Inferior parietal cortex (tissue), 1 donor: ENCODE data around the gene CENPP.
A peak's percentile ranks its signal among the peaks of the same experiment; 100 is the strongest.

ENCODE experiments used
- DNase-seq: peaks from one replicate; pipeline ENCODE4 v3.0.0-alpha.2; 2016; ENCODE audit errors: extremely low spot score

Gene CENPP

DNA sequence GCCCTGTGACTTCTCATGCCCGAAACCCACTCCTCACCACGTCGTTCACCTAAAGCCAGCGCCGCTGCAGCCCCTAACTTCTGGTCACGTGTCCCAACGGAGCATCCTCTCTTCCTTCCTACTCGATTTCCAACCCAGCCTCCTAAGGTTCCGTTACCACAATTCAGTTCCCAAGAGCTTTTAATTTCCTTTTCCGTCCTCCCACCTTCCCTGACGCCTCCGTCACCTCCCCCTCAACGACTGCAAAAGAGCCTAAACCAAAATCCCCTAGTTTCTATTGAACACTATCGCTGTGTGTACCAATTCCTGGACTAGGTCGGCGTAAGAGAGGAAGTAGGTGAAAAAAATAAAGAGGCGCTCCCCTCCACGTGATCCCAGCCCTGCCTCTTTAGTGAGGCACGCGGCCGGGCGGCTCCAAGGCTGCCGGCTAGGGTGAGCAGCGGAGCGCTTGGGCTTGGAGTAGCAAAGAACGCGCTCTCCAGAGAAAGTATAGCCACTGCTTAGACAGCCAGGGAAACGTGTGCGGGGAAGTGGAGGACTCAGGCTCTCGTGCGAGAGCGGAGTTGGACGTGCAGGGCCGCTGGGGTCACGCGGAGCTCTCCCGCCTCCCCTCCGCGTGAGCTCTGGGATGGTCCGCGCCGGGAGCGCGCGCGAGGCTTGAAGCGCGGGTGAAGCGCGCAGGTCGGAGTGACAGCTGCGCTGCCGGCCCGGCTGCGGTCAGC is at the start of gene CENPP, which contains the start of gene NOL8:
TSS of gene CENPP (plus strand) at position 685 of the 722 bp plus-strand sequence.
TSS of gene NOL8 (minus strand) at position 82 of the 722 bp plus-strand sequence. CDS start 1,189 bp downstream, outside the sequence.
- DNase-seq, result peak; percentile 94

DNA sequence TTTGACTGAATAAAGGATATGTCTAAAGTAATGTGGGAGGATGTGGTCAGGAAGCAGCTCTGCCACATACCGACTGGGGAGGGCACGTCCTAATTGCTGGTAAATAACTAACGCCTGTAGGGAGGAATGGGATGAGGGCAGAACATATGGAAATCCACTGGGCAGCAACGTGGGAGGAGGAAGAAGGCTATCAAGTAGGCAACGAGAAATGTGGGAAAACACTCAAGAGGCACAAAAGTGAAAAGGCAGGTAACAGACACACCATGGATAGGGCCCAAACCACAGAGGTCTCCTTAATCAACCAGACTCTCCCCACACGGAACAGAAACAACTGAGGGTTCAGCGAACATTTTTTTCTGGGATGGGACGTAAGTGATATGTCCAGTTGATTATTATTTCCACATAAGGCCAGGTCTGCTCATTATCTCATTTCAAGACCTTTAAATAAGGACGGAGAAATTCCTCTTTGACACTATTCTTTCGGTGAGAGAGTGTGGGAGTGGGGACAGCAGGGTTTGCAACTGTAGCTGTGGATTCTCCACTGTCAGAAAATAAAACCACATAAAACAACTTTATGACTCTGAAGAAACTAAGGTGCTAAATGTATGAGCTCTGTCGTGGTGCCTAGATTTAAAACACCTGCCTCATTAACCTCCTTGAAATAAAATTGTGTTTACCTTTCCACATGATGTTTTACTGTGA is 49.3 kb upstream of the CENPP start:
- no peak for DNase-seq

DNA sequence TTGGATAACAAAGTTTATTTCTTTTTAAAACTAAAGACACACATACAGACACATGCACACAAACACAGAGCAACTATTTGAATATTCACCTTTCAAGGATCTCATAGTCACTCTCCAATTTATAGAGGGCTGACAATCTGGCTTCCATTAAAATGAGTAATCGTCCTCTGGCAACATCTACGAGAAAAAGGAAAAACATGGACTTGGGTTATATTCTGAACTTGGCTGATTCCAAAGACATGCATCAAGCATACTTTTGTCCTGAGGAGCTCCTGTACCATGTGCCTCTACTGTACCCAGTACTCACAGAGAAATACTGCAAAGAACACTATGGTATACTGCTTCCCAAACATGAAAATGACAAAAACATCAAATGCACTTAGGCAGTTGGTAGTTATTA is 47.6 kb upstream of the CENPP start:
- DNase-seq, result no peak

DNA sequence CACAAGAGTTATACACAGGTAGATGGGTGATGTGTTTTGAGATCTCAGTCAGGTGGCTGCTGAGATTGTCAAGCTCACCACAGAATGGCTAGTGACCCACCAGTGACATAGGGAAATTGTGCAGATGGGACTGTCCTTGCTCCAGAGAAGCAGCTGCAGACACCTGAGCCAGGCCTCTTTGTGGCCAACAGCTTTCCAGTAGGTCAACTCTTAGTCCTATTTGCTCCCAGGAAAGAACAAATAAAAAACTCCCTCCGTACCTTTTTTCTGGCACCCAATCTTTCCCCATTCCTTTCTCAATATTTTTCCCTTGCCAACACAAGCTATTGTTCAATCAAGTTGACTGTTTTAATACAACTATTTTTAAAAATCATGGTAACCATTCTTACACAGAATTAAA is 46.5 kb upstream of the CENPP start:
- no peak for DNase-seq

DNA sequence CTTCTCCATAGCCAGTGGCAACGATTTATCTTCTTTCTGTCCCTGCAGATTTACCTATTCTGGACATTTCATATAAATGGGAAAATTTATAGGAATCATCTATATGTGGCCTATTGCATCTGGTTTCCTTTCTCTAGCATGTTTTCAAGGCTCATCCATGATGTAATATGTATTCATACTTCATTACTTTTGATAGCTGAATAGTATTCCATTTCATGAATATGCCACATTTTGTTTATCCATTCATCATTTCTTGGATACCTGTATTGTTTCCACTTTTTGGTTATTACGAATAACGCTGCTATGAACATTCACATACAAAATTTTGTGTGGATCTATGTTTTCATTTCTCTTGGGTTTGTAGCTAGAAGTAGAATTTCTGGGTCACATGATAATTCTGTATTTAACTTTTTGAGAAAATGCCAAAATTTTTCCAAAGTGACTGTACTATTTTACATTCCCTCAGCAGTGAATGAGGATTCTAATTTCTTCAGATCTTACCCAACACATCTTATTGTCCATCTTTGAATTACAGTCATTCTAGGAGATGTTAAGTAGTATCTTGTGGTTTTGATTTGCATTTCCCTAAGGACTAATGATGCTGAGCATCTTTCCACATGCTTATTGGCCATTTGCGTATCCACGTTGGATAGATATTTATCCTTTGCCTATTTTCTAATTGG is 35.9 kb upstream of the CENPP start:
- DNase-seq, result no peak

DNA sequence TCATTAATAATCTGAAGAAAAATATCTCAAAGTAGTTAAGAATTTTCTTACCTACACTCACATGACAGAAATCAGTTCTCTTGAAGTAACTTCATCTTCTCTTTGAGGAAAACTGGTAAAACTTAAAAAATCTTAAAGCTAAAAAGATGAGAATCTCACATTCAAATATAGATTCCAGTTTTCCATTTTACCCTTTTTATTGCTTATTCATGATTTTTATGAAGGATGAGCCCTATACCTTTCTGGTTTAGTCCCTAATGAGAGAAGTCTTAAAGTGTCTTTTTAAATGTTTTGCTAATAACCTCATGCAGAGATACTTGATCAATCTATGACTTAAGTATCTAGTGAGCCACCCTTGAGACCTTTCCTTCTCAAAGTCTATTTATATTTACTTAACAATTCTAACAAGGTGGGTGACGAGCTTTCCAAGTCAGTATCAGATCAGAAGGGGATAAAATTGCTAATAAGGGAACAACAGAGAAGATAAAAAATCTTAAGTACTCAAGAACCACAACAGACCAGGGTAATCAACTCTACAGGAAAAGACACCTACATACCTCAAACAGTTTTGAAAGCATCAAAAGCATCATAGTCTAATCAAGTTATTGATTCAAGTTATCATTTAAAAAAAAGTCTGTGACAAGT is 34.8 kb upstream of the CENPP start:
- DNase-seq, result no peak

DNA sequence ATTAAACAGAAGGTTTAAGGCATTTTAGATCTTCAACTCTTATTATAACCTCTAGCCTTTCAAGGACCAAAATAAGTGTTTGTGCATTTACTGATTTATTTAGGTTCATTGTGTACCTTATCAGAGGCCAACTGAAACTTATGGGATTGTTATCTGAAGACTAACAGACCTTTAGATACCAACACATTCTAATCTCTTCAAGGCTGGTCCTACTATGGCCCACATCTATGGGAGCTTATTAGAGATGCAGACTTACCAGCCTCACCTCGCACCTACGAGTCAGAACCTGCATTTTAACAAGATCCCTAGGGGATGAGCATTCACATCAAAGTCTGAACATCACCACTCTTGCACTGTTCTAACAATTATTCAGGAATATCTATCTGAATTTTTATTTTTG is 34.2 kb upstream of the CENPP start:
- no peak for DNase-seq

DNA sequence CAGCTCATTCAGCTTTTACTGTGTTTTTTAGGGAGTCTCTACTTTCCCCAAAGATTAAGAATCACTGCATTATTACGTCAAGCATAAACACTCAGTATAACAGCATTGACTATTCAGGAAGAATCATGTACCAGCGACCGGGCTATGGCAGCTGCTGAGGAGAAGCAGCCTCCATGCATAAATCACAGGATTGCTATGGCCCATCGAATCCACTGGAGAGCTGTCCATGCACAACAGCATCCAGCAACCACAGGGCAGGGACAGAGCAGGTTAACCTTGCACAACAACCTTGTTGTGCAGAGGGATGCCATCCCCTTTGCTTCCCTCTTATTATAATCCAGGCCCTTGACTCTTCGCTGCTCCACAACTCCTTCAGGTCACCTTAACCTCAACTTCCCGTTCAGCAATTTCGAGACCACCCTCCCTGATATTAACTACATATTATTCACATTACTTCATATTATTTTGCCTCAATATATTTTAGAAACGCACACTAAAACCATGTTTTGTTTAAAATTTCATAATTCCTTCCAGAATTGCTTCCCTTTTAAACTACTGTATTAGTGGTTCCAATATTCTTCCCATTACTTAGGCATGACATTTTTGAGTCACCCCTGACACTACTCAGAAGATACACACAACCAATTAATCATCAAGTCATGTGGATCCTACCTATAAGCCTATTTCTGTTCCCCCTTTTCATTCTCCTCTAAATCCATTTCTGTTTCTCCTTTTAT is 33.2 kb upstream of the CENPP start:
- DNase-seq, result no peak

DNA sequence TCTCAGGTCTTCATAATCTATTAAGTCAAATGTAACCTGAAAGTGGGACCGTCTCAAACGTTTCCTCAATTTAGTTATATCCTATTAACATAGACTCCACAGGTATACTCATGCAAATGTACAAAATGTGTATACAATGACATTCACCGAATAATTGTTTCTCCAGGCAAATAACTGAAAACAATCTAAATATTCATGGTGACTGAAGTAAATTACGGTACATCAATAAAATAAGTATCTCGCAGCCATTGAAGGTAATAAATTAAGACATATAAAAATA is 32.7 kb upstream of the CENPP start:
- no peak for DNase-seq

DNA sequence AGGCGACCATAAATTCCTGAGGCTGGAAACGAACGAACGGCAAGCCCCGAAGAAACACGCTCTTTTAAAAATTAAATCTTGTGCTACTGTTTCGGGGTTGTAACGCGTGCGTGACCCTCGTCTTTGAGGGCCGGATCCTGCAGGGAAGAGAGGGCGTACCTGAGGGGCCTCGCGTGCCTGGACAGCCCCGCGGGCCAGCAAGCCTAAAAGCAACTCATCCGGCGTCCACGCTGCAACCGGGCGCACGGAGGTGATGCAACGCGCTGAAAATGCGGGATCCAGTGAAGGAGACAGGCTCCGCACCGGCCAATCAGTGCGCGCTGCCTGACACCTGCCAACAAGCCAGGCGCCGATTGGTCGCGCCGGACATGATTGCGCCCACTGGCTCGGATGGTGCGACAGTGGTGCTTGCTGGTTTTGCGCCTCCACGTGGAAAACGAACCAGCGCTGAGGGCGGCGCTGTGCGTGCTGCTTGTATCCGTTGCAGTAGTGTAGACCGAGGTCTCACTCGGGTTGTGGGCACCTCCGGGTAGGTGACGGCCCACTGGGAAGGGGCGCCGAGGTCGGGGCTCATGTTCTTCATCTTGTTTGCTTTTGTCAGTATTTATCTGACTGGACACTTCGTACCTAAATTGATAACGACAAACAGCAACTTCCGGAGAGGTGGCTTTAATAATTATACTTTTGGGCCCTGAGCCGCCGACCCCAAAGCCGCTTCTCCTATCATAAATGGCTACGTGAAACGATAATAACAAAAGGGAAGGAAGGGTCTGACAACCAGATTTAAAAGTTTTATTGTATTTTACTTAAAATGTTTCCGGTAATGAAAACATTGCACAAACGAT is 32.1 kb upstream of the CENPP start, which contains the start of gene IARS1:
TSS of gene IARS1 (minus strand) at position 246 of the 845 bp plus-strand sequence. CDS start 4,278 bp downstream, outside the sequence.
- DNase-seq, result peak; percentile 98

DNA sequence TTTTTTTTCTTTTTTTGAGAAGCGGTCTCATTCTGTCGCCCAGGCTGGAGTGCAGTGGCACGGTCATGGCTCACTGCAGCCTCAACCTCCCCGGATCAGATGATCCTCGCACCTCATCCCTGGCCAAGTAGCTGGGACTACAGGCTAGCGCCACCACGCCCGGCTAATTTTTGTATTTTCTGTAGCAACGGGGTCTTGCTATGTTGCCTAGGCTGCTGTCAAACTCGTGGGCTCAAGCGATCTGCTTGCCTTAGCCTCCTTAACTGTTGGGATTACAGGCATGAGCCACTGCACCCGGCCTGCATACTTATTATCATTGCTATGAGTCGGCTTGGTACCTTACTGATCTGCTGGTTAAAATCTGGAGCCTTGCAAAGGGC is 31.5 kb upstream of the CENPP start:
- DNase-seq, result no peak

DNA sequence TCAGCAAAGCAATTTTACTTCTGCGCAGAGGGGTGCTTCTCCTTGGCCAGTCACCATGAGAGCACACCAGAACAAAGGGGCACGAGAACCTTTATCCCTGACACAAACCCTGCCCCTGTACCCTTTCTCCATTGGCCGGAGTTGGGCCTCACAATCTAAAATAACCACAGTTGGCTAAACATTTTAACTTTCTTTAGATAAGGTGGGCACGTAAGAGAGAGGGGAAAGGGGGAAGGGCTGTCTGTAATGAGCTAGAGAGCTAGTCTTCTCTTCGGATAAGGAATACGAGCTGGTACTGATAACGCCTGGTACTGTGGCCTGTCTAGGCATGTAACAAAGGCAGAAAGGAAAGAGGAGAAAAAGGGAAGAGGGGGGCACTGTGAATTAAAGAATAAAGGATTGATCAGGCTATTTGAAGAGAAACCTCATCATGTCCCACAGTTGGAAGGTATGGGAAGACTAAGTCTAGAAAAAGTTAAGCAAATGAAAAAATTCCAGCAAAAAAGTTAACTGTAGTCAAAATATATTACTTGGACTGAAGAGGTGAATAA is 30.4 kb upstream of the CENPP start:
- no peak for DNase-seq

DNA sequence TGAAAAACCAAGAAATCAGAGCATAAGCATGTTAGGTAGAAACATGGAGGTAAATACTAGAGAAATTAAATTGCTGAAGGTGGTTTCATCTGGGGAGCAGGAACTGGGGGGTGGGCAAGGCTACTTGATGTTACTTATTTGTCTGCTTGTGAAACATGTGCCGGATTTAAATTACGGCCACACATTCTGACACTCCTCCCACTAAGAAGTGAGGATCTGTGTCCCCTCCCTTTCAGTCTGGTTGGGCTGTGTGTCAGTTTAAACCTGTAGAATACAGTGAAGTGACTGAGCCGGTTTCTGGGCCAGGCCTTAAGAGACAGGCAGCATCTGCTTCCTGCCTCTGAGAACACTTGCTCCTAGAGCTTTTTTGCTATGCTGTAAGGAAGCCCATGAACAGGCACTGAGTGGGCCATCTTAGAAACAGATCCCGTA is 29.9 kb upstream of the CENPP start:
- DNase-seq, result no peak

DNA sequence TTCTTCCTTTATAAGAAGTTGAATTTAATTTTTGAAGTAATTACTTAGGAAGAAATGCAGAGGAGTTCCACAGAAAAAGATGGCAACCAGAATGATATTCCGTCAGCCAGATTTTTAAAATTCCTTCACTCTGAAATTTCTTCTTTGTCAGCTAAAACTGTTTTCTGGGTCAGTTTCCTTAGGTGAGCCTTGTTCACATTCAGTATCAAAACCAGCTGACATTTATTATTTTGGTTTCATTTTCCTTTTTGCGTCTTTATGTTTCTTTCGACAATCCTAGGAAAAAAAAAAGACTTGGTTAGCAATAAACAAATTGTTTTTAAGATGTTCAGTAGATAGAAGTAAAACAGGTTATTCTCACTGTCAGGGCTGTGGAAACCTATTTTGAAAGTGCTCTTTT is 28.1 kb upstream of the CENPP start:
- DNase-seq, result no peak

DNA sequence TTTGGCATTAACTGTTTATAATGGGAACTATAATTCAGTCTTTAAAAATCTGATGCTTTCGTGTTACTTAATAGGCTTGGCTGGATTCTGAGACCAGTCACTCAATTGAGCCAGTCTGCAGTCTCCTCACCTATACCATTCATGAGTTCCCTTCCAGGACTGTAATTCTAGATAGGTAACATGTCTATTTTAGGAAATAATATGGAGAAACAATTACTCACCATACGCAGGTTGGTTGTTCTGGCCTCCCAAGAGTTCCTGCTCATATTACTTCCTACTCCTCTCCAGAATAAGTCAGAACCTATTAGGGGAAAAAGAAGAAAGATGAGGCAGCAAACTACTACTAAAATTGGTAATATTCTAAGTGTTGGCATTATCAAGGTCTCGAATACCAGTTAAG is 27.7 kb upstream of the CENPP start:
- no peak for DNase-seq

DNA sequence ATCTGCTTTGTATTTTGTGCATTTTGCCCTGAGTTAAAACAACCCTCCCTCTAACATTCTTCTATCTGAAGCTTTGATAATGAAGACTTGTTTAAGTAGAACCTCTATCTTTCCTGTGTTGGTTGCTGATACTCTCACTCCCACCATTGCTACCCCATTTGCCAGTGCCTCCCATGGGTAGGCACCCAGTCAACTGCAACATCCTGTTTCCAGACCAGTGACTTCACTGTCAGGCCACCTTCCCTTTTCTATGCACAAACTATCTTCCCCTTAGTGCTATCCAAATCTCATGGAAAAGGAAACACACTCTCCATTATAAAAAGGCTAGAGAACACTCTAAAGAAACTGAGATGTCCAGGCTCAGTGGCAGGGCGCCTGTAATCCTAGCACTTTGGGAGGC is 26.6 kb upstream of the CENPP start:
- DNase-seq, result no peak

DNA sequence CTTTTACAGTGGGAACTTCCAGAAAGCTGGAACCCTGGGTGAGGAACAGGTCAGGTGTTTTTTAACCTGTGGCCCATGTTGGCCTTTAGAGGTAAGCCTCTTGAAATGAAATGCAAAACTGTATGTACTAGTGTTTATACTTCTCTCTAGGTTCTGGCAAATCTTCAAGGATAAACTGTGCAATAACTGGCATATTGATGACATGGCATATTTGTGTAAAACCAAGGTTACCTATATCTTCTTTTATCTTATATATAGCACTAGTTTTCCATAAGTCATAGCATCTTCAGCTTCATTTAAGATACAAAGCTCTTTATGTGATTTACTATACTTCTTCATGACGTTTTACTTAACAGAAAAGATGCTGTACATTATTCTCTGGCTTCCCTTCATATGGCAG is 24.8 kb upstream of the CENPP start:
- no peak for DNase-seq

DNA sequence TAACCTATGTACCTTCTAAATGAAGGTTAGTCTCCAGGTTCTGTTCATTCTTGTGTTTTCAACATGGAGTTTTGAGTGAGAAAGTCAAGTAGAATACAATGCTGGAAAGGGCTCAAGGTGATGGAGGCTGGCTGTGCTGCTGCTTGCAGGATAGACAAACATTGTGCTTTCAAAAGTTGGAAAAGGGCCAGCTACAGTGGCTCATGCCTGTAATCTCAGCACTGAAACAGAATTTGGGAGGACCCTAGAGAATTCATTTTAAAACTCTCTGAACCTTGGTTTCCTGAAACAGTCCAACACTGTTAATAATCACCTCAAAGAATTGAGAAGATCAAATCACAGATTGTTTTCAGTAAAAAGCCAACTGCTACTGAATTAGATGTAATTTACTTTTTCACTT is 16.9 kb upstream of the CENPP start:
- DNase-seq, result no peak

DNA sequence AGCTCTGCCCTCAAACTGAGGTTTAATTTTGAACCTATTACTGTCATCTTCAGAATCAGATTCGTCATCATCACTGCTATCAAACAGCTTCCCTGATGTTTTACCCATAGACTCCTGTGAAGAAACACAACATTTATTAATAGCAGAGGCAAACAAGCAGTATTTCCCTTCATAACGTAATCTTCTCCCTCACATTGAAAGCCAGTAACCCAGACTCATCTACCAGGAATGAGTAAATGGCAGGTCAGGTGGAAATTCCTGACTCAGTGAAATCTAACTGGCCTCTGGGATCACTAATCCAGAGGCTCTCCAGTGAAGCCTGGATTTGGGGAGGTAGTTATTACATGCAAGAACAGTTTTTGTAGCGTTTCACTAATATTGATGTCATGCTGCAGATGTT is 15.2 kb upstream of the CENPP start:
- DNase-seq, result no peak

DNA sequence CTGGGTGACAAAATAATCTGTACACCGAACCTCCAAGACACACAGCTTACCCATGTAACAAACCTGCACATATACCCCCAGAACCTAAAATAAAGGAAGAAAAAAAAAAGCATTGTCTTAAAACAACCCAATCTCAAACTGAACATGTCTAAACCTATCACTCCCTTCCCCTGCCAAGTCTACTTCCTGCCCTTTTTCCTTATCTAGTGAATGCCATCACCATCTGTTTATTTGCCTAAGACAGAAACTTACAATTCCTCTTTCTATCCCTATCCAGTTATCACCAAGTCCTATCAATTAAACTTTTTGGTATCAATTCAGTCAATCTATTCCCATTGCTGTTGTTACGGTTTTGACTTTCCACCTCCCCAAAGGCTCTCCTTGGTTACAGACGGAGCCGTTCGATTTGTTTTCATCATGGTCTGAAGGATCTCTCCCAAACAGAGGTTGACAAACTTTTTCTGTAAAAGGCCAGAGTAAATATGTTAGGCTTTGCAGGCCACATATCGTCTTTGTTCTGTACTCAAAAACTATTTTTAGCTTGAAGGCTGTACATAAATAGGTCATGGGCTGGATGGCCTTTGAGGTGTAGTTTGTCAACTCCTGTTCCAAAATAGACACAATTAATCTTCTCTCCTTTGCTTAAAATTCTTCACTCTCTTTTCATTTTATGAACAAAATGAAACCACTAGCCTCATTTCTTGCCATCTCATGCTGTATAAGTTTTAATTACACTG is 12.7 kb upstream of the CENPP start:
- no peak for DNase-seq
